ENCODE data around the gene HPSE2. TPM values are rescaled to one million over a fixed set of nuclear protein-coding genes. Genes with fewer than 3 reads are reported as not detected.

Gene HPSE2
- total and polyA plus RNA-seq, 4 donors = 0.05 TPM; not detected in 3

GRCh38 chr10:98649170-98649569 lies 586.5 kb downstream of the HPSE2 start:
- no peak overlapping the region for H3K4me3 ChIP-seq (ENCODE audit: low read depth in 1 of 3, low read length in 3 of 3)
- TF ChIP-seq CTCF (IDR thresholded peaks at IDR 0.05; ENCODE audit: low read depth, low read length, missing input control) (no peak), RAD21 (IDR thresholded peaks at IDR 0.05) (no peak), NR2F2 (IDR thresholded peaks at IDR 0.05) (no peak), TAF1 (conservative IDR thresholded peaks at IDR 0.05) (no peak), REST (IDR thresholded peaks at IDR 0.05) (no peak), HNF4G (IDR thresholded peaks at IDR 0.05) (no peak), FOXA2 (IDR thresholded peaks at IDR 0.05) (no peak), ATF3 (IDR thresholded peaks at IDR 0.05) (no peak), JUND (IDR thresholded peaks at IDR 0.05) (no peak), YY1 (IDR thresholded peaks at IDR 0.05) (no peak), GABPA (IDR thresholded peaks at IDR 0.05 in 1 of 2, conservative IDR thresholded peaks at IDR 0.05 in 1 of 2) (no peak), ZBTB33 (IDR thresholded peaks at IDR 0.05) (no peak), FOXA1 (IDR thresholded peaks at IDR 0.05) (no peak), RXRA (IDR thresholded peaks at IDR 0.05) (no peak), HNF4A (conservative IDR thresholded peaks at IDR 0.05) (no peak), EGR1 (IDR thresholded peaks at IDR 0.05; ENCODE audit: low read depth in 2 of 2) (no peak)
- no peaks in the 10 kb centered on the region for H3K4me1 ChIP-seq (ENCODE audit: control insufficient read depth in 4 of 4, insufficient read depth in 4 of 4, low read length in 3 of 4)
- H3K9me3 ChIP-seq (ENCODE audit: control insufficient read depth in 4 of 4, low read length in 3 of 4) = no peaks in the 10 kb centered on the region
- 66% methylated on average over 2 of the region's 2 CpGs for WGBS
- H3K27me3 ChIP-seq (ENCODE audit: control insufficient read depth in 4 of 4, insufficient read depth in 4 of 4, low read length in 3 of 4) = peaks cover 0 to 17% (median 0%) of the 10 kb centered on the region in 4 donors
- H3K27ac ChIP-seq (ENCODE audit: low read depth in 1 of 2, low read length in 2 of 2) = no peak overlapping the region
- DNase-seq (ENCODE audit: low spot score) = no peak
- H3K36me3 ChIP-seq (ENCODE audit: control insufficient read depth in 4 of 4, insufficient read depth in 3 of 4, low read depth in 1 of 4, low read length in 3 of 4) = no peaks in the 10 kb centered on the region
- H3K9ac ChIP-seq (ENCODE audit: low read depth in 1 of 2, low read length in 2 of 2) = no peak overlapping the region
